ENCODE results near the gene REG3G. TPM values are rescaled to one million over a fixed set of nuclear protein-coding genes. Genes with fewer than 3 reads are reported as not detected.
A peak's percentile ranks its signal among the peaks of the same experiment; 100 is the strongest.

REG3G gene
- polyA plus RNA-seq, 1 donor: 5.0 TPM

DNA sequence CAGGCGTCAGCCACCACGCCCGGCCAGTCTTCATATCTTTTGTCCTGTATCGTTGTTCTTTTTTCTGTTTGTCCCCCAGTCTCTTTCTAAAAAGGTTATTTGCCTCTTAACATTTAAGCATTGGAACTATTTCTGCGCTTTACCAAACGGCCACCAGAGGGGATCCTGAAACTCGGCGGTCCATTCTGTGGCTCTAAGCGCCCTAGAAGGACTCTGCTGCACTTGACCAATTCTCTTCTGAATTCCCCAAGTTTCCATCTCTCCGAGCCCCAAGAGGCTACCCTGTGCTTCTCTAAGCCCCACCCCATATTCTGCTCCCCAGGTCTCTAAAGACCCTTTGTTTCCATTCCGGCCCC is 33.1 kb upstream of the REG3G start:
- Histone ChIP-seq H3K27me3 (ENCODE audit: control insufficient read depth, insufficient read depth, low read length) (peaks cover 24% of the 10 kb centered on the region), H3K36me3 (ENCODE audit: control insufficient read depth, insufficient read depth, low read length) (no peaks in the 10 kb centered on the region), H3K27ac (ENCODE audit: low read length) (no peak overlapping the region), H3K9me3 (ENCODE audit: control insufficient read depth, low read depth, low read length) (peaks cover 2% of the 10 kb centered on the region), H3K4me3 (ENCODE audit: low read length) (peak overlapping the region; percentile 37), H3K4me1 (ENCODE audit: control insufficient read depth, insufficient read depth, low read length) (no peaks in the 10 kb centered on the region)
- WGBS (ENCODE audit: insufficient coverage, low lambda C conversion rate): no CpG with 5 or more reads among the region's 11 CpGs
- DNase-seq: no peak

DNA sequence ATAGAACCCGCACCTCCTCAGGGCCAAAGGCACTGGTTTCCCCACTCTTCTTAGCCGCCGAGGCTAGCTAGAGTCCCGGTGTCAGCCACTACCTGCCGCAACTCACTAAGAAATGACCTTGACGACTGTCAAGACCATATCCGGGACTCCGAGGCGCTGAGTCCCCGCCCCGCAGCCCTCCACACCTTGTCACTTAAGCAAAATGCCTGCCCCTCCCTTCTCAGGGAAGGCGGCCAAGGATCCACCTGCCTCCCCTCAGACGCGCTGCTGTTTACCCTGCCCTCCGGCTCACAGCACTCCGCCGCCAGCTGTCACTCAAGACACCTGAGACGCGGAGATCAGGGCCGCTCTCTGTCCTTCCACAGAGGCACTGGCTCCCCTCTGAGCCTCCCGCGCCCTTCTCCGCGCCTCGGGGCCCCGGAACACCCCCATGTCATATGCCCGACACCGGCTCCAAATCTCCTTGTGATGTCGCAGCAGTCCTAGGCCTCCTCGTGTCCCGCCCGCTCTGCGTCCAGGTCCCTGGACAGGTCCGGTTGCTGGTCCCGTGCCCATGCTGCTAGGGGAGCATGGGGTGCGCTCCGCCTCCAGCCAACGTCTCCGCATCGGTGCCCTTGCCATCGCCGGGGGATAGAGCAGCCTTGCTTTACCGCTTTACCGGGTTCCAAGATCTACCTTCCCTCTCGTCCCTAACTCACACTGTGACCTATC is 32.5 kb upstream of the REG3G start:
- peaks cover 2% of the 10 kb centered on the region for H3K9me3 ChIP-seq (ENCODE audit: control insufficient read depth, low read depth, low read length)
- peak overlapping the region; percentile 37 for H3K4me3 ChIP-seq (ENCODE audit: low read length)
- WGBS (ENCODE audit: insufficient coverage, low lambda C conversion rate): no CpG with 5 or more reads among the region's 45 CpGs
- H3K27me3 ChIP-seq (ENCODE audit: control insufficient read depth, insufficient read depth, low read length): peaks cover 24% of the 10 kb centered on the region
- no peak overlapping the region for H3K27ac ChIP-seq (ENCODE audit: low read length)
- H3K36me3 ChIP-seq (ENCODE audit: control insufficient read depth, insufficient read depth, low read length): no peaks in the 10 kb centered on the region
- peak; percentile 53 to 77 for DNase-seq
- H3K4me1 ChIP-seq (ENCODE audit: control insufficient read depth, insufficient read depth, low read length): no peaks in the 10 kb centered on the region

DNA sequence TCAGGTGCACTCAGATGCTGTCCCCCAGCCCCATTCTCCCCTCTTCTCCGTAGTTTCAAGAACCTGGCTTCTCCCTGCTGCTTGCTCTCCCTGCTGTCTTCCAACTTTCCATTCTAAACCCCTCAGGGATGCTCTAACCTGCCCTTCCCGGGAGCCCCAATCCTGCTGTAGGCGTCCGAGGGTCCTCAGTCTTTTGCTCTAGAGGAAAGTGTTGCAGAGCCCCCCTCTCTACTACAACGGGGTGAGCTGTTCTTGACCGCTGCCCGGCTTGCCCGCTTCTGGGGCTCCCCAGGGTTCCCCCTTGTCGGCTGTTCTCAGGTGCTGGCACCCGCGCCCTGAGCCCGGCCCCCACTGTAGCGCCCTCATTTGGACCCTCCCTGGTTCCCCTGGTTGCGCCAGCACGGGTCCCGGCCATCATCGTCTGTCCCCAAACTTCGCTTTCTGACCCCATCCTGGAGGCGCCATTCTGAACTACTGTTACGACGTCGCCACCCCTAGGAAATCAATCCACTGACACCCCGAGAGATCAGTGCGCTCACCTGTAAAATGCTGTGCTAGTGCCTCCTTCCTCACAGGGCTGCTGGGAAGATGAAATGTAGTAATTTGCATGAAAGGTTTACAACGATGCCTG is 31.9 kb upstream of the REG3G start:
- Histone ChIP-seq H3K27me3 (ENCODE audit: control insufficient read depth, insufficient read depth, low read length) (peaks cover 24% of the 10 kb centered on the region), H3K4me1 (ENCODE audit: control insufficient read depth, insufficient read depth, low read length) (no peaks in the 10 kb centered on the region), H3K4me3 (ENCODE audit: low read length) (peak overlapping the region; percentile 37), H3K27ac (ENCODE audit: low read length) (no peak overlapping the region), H3K36me3 (ENCODE audit: control insufficient read depth, insufficient read depth, low read length) (no peaks in the 10 kb centered on the region), H3K9me3 (ENCODE audit: control insufficient read depth, low read depth, low read length) (peaks cover 2% of the 10 kb centered on the region)
- DNase-seq: no peak
- no CpG with 5 or more reads among the region's 25 CpGs for WGBS (ENCODE audit: insufficient coverage, low lambda C conversion rate)

DNA sequence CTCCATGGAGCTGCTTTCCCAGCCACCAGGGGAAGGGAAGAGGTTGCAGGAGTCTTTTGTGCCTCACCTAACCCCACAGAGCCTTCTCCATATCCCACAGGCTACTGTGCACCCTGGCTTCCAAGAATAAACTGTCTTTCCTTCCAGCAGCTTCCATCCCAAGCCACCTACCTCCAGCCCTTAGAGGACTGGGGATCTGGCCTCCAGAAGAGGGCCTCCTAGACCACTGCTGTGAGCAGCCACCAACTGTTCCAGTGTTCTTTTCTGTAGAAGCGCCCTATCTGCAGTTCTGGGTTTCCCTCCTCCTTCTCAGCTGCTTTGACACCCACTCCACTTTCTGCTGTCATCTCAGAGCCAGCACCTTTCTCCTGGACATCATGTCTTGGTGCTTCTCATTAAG is 30.7 kb upstream of the REG3G start:
- H3K4me1 ChIP-seq (ENCODE audit: control insufficient read depth, insufficient read depth, low read length): no peaks in the 10 kb centered on the region
- DNase-seq: no peak
- H3K36me3 ChIP-seq (ENCODE audit: control insufficient read depth, insufficient read depth, low read length): no peaks in the 10 kb centered on the region
- H3K27me3 ChIP-seq (ENCODE audit: control insufficient read depth, insufficient read depth, low read length): peaks cover 24% of the 10 kb centered on the region
- no peak overlapping the region for H3K27ac ChIP-seq (ENCODE audit: low read length)
- H3K9me3 ChIP-seq (ENCODE audit: control insufficient read depth, low read depth, low read length): peaks cover 2% of the 10 kb centered on the region
- no CpG with 5 or more reads among the region's 1 CpG for WGBS (ENCODE audit: insufficient coverage, low lambda C conversion rate)
- H3K4me3 ChIP-seq (ENCODE audit: low read length): no peak overlapping the region

- H3K27ac ChIP-seq (ENCODE audit: low read length): no peak overlapping the region
- no peak overlapping the region for H3K4me3 ChIP-seq (ENCODE audit: low read length)
- DNase-seq: no peak
- H3K27me3 ChIP-seq (ENCODE audit: control insufficient read depth, insufficient read depth, low read length): peaks cover 4% of the 10 kb centered on the region
- H3K4me1 ChIP-seq (ENCODE audit: control insufficient read depth, insufficient read depth, low read length): no peaks in the 10 kb centered on the region
- no peaks in the 10 kb centered on the region for H3K9me3 ChIP-seq (ENCODE audit: control insufficient read depth, low read depth, low read length)
- H3K36me3 ChIP-seq (ENCODE audit: control insufficient read depth, insufficient read depth, low read length): no peaks in the 10 kb centered on the region
- 78% methylated on average over 3 of the region's 3 CpGs for WGBS (ENCODE audit: insufficient coverage, low lambda C conversion rate)
These were observed 26.1 kb upstream of the REG3G start for GRCh38 chr2:78999406-78999805.

- no peak overlapping the region for H3K27ac ChIP-seq (ENCODE audit: low read length)
- DNase-seq: no peak
- WGBS (ENCODE audit: insufficient coverage, low lambda C conversion rate): no CpG with 5 or more reads among the region's 4 CpGs
- no peak overlapping the region for H3K4me3 ChIP-seq (ENCODE audit: low read length)
- no peaks in the 10 kb centered on the region for H3K4me1 ChIP-seq (ENCODE audit: control insufficient read depth, insufficient read depth, low read length)
- H3K27me3 ChIP-seq (ENCODE audit: control insufficient read depth, insufficient read depth, low read length): no peaks in the 10 kb centered on the region
- H3K36me3 ChIP-seq (ENCODE audit: control insufficient read depth, insufficient read depth, low read length): no peaks in the 10 kb centered on the region
- no peaks in the 10 kb centered on the region for H3K9me3 ChIP-seq (ENCODE audit: control insufficient read depth, low read depth, low read length)
These were observed 25.4 kb upstream of the REG3G start for GRCh38 chr2:79000008-79000576.

- no peaks in the 10 kb centered on the region for H3K36me3 ChIP-seq (ENCODE audit: control insufficient read depth, insufficient read depth, low read length)
- no peaks in the 10 kb centered on the region for H3K4me1 ChIP-seq (ENCODE audit: control insufficient read depth, insufficient read depth, low read length)
- H3K27ac ChIP-seq (ENCODE audit: low read length): no peak overlapping the region
- DNase-seq: no peak
- H3K9me3 ChIP-seq (ENCODE audit: control insufficient read depth, low read depth, low read length): no peaks in the 10 kb centered on the region
- H3K27me3 ChIP-seq (ENCODE audit: control insufficient read depth, insufficient read depth, low read length): no peaks in the 10 kb centered on the region
- no peak overlapping the region for H3K4me3 ChIP-seq (ENCODE audit: low read length)
- no CpG with 5 or more reads among the region's 1 CpG for WGBS (ENCODE audit: insufficient coverage, low lambda C conversion rate)
These were observed 24.2 kb upstream of the REG3G start for GRCh38 chr2:79001285-79001684.

DNA sequence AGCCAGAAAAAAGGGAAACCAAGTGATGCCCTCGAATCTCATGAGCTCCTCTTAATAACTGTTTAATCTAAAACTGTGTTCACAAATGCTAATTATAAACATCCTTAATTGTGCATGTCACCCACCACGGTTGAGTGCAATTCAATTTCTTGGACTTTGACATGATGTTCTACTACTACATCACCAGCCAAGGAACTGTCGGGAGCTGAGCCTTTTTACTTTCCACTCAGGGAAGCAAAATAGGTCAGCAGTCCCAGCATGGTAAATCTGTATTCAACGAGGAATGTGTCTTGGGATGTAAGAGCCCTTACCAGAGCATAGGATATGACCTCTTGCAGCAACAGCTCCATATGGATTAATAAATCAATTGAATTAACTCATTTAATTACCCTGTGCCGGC is 20.8 kb upstream of the REG3G start:
- no peaks in the 10 kb centered on the region for H3K4me1 ChIP-seq (ENCODE audit: control insufficient read depth, insufficient read depth, low read length)
- no peak overlapping the region for H3K27ac ChIP-seq (ENCODE audit: low read length)
- no peaks in the 10 kb centered on the region for H3K27me3 ChIP-seq (ENCODE audit: control insufficient read depth, insufficient read depth, low read length)
- no CpG with 5 or more reads among the region's 5 CpGs for WGBS (ENCODE audit: insufficient coverage, low lambda C conversion rate)
- DNase-seq: no peak
- H3K9me3 ChIP-seq (ENCODE audit: control insufficient read depth, low read depth, low read length): no peaks in the 10 kb centered on the region
- no peak overlapping the region for H3K4me3 ChIP-seq (ENCODE audit: low read length)
- H3K36me3 ChIP-seq (ENCODE audit: control insufficient read depth, insufficient read depth, low read length): no peaks in the 10 kb centered on the region

- no peaks in the 10 kb centered on the region for H3K27me3 ChIP-seq (ENCODE audit: control insufficient read depth, insufficient read depth, low read length)
- no peaks in the 10 kb centered on the region for H3K36me3 ChIP-seq (ENCODE audit: control insufficient read depth, insufficient read depth, low read length)
- no peak overlapping the region for H3K27ac ChIP-seq (ENCODE audit: low read length)
- 33% methylated on average over 1 of the region's 3 CpGs for WGBS (ENCODE audit: insufficient coverage, low lambda C conversion rate)
- H3K4me1 ChIP-seq (ENCODE audit: control insufficient read depth, insufficient read depth, low read length): no peaks in the 10 kb centered on the region
- no peaks in the 10 kb centered on the region for H3K9me3 ChIP-seq (ENCODE audit: control insufficient read depth, low read depth, low read length)
- H3K4me3 ChIP-seq (ENCODE audit: low read length): no peak overlapping the region
- DNase-seq: peak in 1 of 2 donors; percentile 35
These were observed 20.3 kb upstream of the REG3G start for GRCh38 chr2:79005216-79005615.

- no peak overlapping the region for H3K4me3 ChIP-seq (ENCODE audit: low read length)
- no peaks in the 10 kb centered on the region for H3K27me3 ChIP-seq (ENCODE audit: control insufficient read depth, insufficient read depth, low read length)
- WGBS (ENCODE audit: insufficient coverage, low lambda C conversion rate): no CpG with 5 or more reads among the region's 2 CpGs
- no peaks in the 10 kb centered on the region for H3K4me1 ChIP-seq (ENCODE audit: control insufficient read depth, insufficient read depth, low read length)
- no peak overlapping the region for H3K27ac ChIP-seq (ENCODE audit: low read length)
- no peak for DNase-seq
- no peaks in the 10 kb centered on the region for H3K9me3 ChIP-seq (ENCODE audit: control insufficient read depth, low read depth, low read length)
- no peaks in the 10 kb centered on the region for H3K36me3 ChIP-seq (ENCODE audit: control insufficient read depth, insufficient read depth, low read length)
These were observed 16.1 kb upstream of the REG3G start for GRCh38 chr2:79009388-79009787.

All from large intestine (tissue), 3 donors.